GM19023 (cell line): ENCODE data around the gene CNN2.

Experiments
- ATAC-seq: cut with Tn5 transposase; IDR thresholded peaks from one replicate; pipeline ENCODE4 v1.9.1; 2021; ENCODE audit warnings: mild to moderate bottlenecking, moderate library complexity; ENCODE audit not compliant: unreplicated experiment

CNN2 gene

DNA sequence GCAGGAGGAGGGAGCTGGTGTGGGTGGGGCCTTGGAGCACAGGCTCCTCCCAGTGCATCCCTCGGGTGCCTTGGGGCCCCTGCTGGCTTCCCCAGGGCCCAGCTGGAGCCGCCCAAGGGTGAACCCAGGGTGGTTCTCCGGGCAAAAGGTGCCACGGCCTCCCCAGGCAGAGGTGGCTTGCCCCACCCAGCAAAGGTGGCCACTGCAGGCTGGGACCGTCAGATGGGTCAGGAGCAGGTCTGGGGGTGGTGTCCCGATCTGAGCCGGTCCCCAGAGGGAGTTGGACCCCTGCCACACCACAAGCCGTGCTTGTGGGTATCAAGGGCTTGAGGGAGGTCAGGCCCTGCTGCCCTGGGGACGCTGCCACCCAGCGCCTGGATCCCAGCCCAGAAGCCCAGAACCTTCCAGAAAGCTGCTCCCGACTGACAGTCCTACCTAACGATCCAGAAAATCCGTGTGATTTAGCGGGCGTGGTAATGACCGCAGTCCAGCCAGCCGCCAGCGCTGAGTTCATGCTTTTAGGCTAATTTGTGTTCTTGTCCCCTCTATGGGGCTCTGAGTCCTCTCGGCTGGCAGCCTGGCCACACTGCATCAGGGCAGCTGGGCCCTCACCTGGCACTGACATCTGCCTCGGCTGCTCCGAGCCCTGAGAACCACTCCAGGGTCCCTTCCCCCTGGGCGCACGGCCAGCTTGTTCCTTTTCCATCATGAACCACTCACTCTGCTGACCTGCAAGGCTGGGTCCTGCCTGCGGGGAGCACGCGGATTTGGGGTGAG is 31.2 kb upstream of the CNN2 start:
- no peak for ATAC-seq

GRCh38 chr19:996051-996838 is 30.2 kb upstream of the CNN2 start:
- ATAC-seq = no peak

DNA sequence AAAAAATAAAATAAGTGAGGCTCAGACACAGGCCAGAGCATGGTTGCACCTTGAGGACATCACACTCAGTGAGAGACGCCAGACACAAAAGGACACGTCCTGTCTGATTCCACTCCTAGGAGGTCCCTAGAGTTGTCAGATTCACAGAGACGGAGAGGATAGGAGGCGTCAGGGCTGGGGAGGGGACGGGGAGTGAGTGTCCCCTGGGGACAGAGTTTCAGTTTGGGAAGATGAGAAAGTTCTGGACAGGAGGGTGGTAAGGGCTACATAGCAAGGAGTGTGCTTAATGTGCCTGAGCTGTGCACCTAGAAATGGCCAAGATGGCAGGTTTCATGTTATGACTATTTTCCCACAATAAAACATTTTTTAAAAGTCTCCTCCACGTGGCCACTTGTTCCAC is 28.3 kb upstream of the CNN2 start:
- no peak for ATAC-seq

GRCh38 chr19:999379-999719 is 27.1 kb upstream of the CNN2 start:
- ATAC-seq = no peak

DNA sequence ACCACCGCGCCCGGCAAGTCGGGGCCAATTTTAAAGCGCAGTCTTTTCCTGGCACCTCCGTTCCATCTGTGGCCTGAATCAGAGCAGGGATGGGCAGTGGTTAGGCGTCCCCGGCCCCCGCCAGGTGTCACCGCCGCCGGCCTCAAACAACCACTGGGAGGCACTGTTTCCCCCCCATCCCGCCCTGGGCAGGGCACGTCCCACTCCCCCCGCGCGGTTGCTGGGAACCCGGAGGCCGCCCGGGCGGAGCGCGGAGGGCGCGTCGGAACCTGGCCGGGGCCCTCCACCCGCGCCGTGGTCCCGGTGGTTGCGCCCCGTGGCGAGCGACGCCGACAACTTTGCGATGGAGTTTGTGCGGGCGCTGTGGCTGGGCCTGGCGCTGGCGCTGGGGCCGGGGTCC is 26.3 kb upstream of the CNN2 start, which contains the start of gene GRIN3B:
Gene GRIN3B, plus strand, starts transcription at position 325 of the 400 bp plus-strand sequence. Its CDS starts 19 bp downstream, at position 344.
- ATAC-seq = no peak

DNA sequence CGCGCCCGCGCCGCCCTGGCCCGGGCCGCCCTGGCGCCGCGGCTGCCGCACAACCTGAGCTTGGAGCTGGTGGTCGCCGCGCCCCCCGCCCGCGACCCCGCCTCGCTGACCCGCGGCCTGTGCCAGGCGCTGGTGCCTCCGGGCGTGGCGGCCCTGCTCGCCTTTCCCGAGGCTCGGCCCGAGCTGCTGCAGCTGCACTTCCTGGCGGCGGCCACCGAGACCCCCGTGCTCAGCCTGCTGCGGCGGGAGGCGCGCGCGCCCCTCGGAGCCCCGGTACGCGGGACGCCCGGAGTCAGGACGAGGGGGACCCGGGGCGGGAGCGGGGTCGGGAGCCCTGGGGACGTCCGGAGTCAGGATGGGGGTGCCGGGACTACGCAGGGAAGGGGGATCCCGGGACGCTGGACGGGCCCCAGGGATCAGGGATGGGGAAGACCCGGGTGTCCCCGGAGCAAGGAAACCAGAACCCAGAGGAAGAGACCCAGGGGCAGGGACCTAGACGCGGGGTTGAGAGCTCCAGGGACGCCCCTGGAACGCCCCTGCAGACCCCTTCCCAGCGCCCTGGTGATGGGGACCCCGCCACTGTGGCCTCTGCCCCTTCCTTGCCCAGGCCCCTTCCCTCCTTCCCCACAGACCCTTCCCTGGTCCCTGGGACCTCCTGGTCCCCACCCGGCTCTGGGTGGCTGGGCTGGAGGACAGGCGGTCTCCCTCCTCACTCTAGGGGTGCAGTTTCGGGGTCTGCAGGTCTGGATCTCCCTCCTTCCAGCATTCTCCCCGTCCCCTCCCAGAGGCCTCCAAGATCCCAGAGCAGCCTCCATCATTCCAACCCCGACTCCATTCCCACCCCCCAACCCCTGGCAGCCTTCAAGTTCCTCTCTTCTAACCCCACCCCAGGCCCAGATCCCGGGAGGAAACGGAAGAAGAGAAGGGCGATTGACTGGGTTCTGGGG is 25.5 kb upstream of the CNN2 start:
- no peak for ATAC-seq

DNA sequence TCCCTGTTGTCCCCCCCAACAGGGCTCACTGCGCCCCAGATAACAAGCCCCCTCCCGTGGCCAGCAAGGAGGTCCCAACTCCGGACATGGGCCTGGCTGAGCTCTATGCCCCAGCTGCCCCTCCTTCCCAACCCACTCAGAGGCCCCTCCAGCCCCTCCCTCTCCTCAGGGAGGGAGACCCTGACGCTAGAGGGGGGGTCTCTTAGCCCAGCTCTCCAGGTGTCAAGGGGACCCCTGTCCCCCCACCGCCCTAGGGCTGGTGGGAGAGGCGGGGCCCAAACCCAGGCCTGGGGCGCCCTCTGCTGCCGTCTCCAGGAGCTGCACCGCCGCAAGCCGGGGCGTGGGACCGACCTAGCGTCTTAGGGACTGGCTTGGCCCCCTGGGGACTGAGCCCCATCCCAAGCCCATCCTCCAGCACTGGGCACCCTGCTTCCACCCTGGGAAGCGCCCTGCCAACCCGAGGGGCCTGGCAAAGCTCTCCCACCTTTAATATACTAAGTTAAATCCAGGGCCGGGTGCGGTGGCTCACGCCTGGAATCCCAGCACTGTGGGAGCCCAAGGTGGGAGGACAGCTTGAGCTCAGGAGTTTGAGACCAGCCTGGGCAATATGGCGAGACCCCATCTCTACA is 24.8 kb upstream of the CNN2 start:
- ATAC-seq = no peak

GRCh38 chr19:1002600-1002999 is 23.8 kb upstream of the CNN2 start:
- no peak for ATAC-seq

DNA sequence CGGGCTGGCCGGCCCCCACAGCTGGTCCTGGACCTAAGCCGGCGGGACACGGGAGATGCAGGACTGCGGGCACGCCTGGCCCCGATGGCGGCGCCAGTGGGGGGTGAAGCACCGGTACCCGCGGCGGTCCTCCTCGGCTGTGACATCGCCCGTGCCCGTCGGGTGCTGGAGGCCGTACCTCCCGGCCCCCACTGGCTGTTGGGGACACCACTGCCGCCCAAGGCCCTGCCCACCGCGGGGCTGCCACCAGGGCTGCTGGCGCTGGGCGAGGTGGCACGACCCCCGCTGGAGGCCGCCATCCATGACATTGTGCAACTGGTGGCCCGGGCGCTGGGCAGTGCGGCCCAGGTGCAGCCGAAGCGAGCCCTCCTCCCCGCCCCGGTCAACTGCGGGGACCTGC is 23.1 kb upstream of the CNN2 start:
- ATAC-seq = no peak

DNA sequence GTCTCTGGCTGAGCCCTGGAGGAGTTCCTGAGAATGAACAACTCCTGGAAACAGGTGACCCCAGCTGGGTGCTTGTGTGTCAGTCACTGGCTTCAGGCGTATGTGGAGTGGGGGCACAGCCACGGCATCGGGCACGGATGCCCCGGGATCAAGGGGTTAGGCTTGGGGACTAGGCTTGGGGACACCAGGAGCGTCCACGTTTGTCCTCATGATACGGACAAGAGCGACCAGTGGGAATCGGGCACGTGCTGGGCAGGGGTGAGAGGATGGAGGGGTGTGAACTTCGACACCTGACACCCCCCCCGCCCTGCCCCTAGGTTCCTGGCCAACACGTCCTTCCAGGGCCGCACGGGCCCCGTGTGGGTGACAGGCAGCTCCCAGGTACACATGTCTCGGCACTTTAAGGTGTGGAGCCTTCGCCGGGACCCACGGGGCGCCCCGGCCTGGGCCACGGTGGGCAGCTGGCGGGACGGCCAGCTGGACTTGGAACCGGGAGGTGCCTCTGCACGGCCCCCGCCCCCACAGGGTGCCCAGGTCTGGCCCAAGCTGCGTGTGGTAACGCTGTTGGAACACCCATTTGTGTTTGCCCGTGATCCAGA is 22.1 kb upstream of the CNN2 start:
- ATAC-seq = no peak

GRCh38 chr19:1004803-1005664 is 21.4 kb upstream of the CNN2 start:
- ATAC-seq = no peak

DNA sequence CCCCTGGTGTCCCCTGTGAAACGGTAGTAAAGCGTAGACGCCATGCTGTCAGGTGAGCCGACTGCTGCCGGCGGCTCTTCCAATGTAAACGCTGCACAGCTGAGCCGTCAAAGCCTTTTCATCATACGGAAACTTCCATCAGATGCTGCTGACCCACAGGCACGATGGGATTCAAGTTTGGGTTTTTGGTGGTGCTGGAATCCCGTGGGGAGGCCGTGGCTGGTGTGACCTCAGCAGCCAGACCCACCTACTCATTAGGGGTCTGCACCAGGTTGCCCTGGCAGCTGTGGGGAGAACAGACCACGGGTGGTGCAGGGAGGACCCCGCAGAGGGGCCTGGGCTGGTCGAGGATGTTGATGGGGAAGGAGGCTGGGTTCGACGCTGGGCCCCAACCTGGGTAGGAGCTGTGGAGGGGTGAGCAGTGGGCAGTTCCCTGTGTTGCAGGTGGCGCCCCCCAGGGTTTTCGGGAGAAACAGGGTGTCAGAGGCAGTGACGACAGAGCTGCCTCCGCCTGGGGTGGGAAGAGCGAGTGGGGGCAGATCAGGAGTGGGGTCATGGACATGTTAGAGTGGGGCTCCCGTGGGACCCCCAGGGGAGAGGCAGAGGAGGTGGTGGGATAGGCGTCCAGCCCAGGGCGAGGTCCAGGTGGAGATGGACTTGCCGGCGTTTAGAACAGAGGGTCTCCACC is 19.6 kb upstream of the CNN2 start:
- no peak for ATAC-seq

- no peak for ATAC-seq
These were observed 18.8 kb upstream of the CNN2 start for GRCh38 chr19:1007399-1008251.

- ATAC-seq = no peak
These were observed 18.0 kb upstream of the CNN2 start for GRCh38 chr19:1008268-1009040.

DNA sequence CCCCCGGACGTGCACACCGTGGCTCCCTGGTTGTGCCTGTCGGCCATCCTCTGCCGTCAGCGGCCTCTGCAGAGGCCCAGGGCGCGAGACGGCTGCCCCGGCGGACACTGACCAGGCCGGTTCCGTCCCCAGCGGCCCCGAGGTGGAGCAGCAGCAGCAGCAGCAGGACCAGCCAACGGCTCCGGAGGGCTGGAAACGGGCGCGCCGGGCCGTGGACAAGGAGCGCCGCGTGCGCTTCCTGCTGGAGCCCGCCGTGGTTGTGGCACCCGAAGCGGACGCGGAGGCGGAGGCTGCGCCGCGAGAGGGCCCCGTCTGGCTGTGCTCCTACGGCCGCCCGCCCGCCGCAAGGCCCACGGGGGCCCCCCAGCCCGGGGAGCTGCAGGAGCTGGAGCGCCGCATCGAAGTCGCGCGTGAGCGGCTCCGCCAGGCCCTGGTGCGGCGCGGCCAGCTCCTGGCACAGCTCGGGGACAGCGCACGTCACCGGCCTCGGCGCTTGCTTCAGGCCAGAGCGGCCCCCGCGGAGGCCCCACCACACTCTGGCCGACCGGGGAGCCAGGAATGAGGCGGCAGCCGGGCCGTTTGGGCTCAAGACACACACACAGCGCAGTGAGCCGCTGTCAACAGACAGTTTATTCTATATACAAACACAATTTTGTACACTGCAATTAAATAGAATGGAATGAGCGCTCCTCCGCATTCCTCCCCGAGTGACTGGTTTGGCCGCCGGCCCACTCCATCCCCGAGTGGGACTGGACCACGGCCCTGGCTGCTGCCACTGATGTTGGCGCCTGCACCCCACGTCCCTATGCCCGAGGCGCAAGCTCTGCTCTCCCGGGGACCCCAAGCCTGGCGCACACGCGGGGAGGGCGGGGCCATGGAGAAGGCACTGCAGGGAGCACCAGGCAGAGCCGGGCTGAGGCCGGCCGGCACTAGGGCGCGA is 17.1 kb upstream of the CNN2 start:
- no peak for ATAC-seq

DNA sequence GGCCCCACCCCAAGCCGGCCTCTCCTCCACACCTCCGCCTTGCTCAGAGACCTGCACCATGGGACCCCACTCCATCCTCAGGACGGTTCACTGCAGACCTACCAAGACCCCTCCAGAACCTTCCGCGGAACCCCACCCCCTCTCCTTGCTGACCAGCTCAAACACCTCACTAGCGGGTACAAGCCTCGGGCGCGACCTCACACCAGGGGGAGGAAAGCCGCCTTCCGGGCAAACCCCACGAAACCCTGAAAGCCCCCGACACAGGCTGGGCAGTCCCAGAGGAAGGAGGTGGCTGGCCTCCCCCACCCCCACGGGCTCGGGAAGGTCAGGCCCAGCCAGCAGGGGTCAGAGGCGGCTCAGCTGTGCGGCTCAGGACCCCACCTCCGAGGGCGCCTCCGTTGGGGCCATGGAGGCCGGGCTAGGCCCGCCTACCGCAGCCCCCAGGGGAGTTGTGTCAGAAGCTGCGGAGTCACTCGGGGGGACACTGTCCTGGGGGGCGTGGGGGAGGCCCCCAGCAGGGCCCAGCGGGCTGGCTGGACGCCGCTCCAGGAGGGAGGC is 16.3 kb upstream of the CNN2 start:
- no peak for ATAC-seq
